ENCODE results near the gene PCDHGA1.

Gene PCDHGA1

DNA sequence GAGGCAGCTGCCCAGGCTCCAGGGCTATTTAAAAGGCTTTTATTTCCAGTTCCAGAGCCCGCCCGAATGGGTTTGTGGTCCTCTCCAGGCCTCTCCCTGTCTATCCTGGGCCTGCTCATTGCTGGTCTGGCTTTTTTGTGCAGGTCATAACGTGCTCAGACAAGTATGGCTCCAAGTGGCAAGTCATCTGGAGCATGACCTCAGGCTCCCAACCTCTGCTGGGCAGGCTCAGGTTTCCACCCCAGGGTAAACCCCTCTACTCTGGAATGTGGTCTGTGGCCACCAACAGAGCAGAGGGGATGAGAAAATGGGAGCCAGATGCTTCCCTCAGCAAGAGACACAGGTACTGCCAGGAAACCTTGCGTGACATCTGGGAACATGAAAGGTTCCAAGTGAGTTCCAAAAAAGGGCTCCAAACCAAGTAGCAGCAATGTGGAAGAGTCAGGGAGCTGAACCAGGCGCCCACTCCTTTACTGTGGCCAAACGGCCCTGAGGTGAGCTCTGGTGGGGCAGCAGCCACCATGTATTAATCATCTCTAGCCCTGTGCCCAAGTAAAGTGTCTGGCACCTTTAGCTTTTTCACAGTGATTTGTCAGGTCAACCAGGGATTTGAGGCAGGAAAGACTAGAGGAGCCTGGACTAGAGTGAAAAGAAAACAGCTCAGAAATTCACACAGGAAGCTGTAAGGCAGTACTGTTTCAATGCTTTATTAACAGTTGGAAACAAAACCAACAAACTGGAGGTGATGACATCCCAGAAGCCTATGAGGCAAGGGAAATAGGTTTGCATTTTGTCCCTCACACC, 184.2 kb downstream of the PCDHGA1 start:
- H3K9ac ChIP-seq (ENCODE audit: low read length) = peak overlapping the region; percentile 86
- H3K9me3 ChIP-seq (ENCODE audit: control insufficient read depth, low read length) = no peaks in the 10 kb centered on the region
- H3K4me3 ChIP-seq (ENCODE audit: low read length) = peak overlapping the region; percentile 81
- no peaks in the 10 kb centered on the region for H3K27me3 ChIP-seq (replicated peaks; ENCODE audit: control insufficient read depth, insufficient read depth, low read length)
- peaks cover 13% of the 10 kb centered on the region for H3K36me3 ChIP-seq (ENCODE audit: control insufficient read depth, insufficient read depth, low read length, severe bottlenecking)
- peak; percentile 55 for DNase-seq (ENCODE audit: low read depth)
- peaks cover 56% of the 10 kb centered on the region for H3K4me1 ChIP-seq (ENCODE audit: control insufficient read depth, insufficient read depth, low read length)

DNA sequence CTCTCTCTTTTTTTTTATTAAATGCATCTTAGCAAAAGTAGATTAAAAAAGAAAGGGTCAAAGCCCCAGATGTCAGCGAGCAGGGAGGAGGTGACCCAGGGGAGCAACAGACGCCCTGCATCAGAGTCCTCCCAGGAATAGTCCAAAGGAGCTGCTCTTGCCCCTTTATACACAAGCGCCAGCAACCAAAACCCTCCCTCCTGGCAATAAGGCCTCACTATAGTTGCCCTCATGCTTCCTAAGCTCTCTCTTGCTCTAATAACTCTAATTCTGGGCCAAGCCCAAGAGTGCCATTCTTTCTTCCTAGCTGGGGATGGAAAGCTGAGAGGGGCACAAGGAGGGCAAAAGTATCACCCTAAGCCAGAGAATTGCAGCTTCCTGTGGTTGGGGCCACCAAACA, 184.8 kb downstream of the PCDHGA1 start:
- peaks cover 57% of the 10 kb centered on the region for H3K4me1 ChIP-seq (ENCODE audit: control insufficient read depth, insufficient read depth, low read length)

DNA sequence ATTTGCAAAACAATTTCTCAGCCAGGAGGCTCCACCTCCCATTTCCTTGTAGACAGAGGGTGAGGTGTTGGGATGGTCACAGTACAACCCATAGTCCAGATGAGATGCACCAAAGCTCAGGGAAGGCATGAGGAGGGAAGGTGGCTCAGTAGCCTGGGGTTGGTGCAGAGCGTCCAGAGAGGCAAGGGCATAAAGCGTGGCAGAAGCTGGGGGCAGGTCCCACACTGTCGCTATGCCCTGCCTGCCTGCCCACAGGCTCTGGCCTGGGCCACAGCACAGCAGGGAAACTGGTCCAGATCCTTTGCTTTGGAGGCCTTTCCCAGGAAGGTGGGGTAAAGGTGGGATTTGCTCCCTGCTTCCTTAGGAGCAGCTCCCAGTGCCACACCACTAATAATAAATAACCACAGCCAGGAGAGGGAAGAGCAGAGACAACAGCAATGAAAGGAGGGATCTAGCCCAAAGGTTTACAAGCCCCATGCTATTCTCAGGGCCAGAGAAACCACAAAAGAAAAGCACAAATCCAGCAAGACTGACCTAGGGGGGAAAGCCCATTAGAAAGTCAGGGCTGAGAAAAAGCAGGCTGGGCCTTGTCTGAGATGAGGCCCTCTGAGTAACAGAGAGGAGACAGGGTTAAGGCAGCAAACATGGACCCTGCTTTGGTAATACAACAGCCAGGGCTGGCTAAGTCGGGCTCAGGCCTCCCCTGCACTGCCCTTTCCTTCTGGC, 185.8 kb downstream of the PCDHGA1 start:
- Histone ChIP-seq H3K27me3 (replicated peaks; ENCODE audit: control insufficient read depth, insufficient read depth, low read length) (no peaks in the 10 kb centered on the region), H3K9me3 (ENCODE audit: control insufficient read depth, low read length) (no peaks in the 10 kb centered on the region), H3K4me3 (ENCODE audit: low read length) (no peak overlapping the region), H3K9ac (ENCODE audit: low read length) (peak overlapping the region; percentile 37), H3K4me1 (ENCODE audit: control insufficient read depth, insufficient read depth, low read length) (peaks cover 66% of the 10 kb centered on the region), H3K36me3 (ENCODE audit: control insufficient read depth, insufficient read depth, low read length, severe bottlenecking) (peaks cover 7% of the 10 kb centered on the region)
- DNase-seq (ENCODE audit: low read depth) = no peak

More for the DNA sequence above, 184.8 kb downstream of the PCDHGA1 start:
- Histone ChIP-seq H3K4me3 (ENCODE audit: low read length) (no peak overlapping the region), H3K9me3 (ENCODE audit: control insufficient read depth, low read length) (no peaks in the 10 kb centered on the region), H3K36me3 (ENCODE audit: control insufficient read depth, insufficient read depth, low read length, severe bottlenecking) (peaks cover 13% of the 10 kb centered on the region), H3K27me3 (replicated peaks; ENCODE audit: control insufficient read depth, insufficient read depth, low read length) (no peaks in the 10 kb centered on the region), H3K9ac (ENCODE audit: low read length) (no peak overlapping the region)
- DNase-seq (ENCODE audit: low read depth) = no peak

DNA sequence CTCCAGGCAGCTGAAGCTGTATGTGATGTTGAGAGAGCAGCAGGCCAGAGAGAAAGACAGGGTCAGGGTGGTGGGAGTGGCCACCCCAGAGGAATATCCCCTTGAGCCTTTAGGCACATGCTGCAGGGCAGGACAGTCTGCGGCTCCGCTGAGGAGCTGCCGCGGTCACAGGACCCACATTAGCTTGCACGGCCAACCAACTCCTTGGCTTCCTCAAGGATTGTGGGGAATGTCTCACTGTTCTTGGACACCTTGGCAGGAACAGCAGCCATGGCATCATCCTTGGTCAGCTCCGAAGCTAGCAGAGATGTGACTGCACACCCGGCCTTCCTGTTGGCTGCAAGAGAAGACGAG, 186.3 kb downstream of the PCDHGA1 start:
- Histone ChIP-seq H3K27me3 (replicated peaks; ENCODE audit: control insufficient read depth, insufficient read depth, low read length) (no peaks in the 10 kb centered on the region), H3K4me1 (ENCODE audit: control insufficient read depth, insufficient read depth, low read length) (peaks cover 71% of the 10 kb centered on the region), H3K36me3 (ENCODE audit: control insufficient read depth, insufficient read depth, low read length, severe bottlenecking) (peaks cover 3% of the 10 kb centered on the region), H3K9ac (ENCODE audit: low read length) (peak overlapping the region; percentile 37), H3K9me3 (ENCODE audit: control insufficient read depth, low read length) (no peaks in the 10 kb centered on the region), H3K4me3 (ENCODE audit: low read length) (no peak overlapping the region)
- no peak for DNase-seq (ENCODE audit: low read depth)

DNA sequence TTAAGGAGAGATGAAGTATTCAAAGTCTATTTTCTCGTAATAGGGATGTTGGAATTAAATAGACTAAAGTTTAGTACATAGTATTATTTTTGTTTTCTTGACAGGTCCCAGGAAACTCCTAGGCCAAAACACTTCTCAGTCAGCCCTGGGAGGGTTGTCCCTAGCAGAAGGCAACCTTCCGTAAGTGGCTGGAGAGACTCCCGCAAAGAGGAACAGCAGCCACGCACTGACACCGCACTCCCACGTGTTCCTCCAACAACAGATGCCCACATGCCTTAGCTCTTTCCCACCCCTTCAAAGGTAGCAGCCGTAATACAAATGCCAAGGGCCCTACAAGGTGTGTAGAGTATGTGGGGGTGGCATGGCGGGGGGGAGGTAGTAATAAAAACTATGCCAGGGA, 187.0 kb downstream of the PCDHGA1 start:
- H3K9me3 ChIP-seq (ENCODE audit: control insufficient read depth, low read length) = no peaks in the 10 kb centered on the region
- H3K9ac ChIP-seq (ENCODE audit: low read length) = no peak overlapping the region
- DNase-seq (ENCODE audit: low read depth) = no peak
- no peaks in the 10 kb centered on the region for H3K36me3 ChIP-seq (ENCODE audit: control insufficient read depth, insufficient read depth, low read length, severe bottlenecking)
- H3K4me3 ChIP-seq (ENCODE audit: low read length) = no peak overlapping the region
- H3K4me1 ChIP-seq (ENCODE audit: control insufficient read depth, insufficient read depth, low read length) = peaks cover 72% of the 10 kb centered on the region
- H3K27me3 ChIP-seq (replicated peaks; ENCODE audit: control insufficient read depth, insufficient read depth, low read length) = no peaks in the 10 kb centered on the region

DNA sequence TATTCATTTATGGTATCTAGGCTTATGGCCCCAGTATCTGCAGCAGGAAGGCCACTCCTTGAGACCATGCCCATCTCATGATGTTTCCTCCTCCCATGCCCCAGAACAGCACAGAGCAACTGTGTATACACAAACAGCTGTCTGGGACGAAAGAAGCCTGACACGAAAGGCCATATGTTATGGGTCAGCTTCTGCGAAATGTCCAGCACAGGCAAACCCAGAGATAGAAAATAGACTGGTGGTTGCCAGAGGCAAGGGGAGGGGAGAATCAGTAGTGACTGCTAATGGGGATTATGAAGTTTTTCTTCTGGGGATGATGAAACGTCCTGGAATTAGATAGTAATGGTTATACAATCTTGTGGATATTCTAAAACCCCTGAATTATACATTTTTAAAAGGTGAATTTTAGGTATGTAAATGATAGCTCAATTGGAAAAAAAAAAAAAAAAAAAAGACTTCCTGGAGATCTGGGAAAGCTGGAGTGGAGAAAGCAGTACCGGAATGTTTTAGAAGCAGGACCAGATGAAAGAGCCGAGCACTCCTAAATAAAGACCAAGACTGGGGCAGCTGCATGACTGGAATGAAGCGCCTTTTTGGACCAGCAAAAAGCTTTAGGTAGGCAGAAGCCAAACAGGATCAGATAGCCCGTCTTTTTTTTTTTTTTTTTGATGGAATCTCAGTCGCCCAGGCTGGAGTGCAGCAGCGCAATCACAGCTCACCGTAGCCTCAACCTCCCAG, 187.7 kb downstream of the PCDHGA1 start:
- Histone ChIP-seq H3K9ac (ENCODE audit: low read length) (no peak overlapping the region), H3K36me3 (ENCODE audit: control insufficient read depth, insufficient read depth, low read length, severe bottlenecking) (no peaks in the 10 kb centered on the region)
- peak; percentile 76 for DNase-seq (ENCODE audit: low read depth)

DNA sequence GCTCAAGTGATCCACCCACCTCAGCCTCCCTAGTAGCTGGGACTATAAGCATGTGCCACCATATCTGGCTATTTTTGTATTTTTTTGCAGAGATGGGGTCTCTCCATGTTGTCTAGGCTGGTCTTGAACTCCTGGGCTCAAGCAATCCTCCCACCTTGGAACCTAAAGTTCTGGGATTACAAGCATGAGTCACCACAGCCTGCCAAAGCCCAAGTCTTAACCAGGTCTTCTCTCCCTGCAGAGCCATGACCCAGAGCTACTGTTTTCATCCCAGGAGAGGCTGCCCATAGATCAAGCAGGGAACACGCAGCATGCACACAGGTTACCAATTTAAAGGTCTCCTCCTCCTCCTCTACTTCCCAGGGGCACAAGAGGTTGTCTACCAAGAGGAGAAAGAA, 188.3 kb downstream of the PCDHGA1 start:
- Histone ChIP-seq H3K4me1 (ENCODE audit: control insufficient read depth, insufficient read depth, low read length) (peaks cover 64% of the 10 kb centered on the region), H3K9ac (ENCODE audit: low read length) (no peak overlapping the region), H3K27me3 (replicated peaks; ENCODE audit: control insufficient read depth, insufficient read depth, low read length) (no peaks in the 10 kb centered on the region), H3K4me3 (ENCODE audit: low read length) (no peak overlapping the region), H3K9me3 (ENCODE audit: control insufficient read depth, low read length) (no peaks in the 10 kb centered on the region), H3K36me3 (ENCODE audit: control insufficient read depth, insufficient read depth, low read length, severe bottlenecking) (no peaks in the 10 kb centered on the region)
- no peak for DNase-seq (ENCODE audit: low read depth)

More for the DNA sequence above, 187.7 kb downstream of the PCDHGA1 start:
- H3K4me1 ChIP-seq (ENCODE audit: control insufficient read depth, insufficient read depth, low read length) = peaks cover 69% of the 10 kb centered on the region
- no peak overlapping the region for H3K4me3 ChIP-seq (ENCODE audit: low read length)
- no peaks in the 10 kb centered on the region for H3K27me3 ChIP-seq (replicated peaks; ENCODE audit: control insufficient read depth, insufficient read depth, low read length)
- no peaks in the 10 kb centered on the region for H3K9me3 ChIP-seq (ENCODE audit: control insufficient read depth, low read length)

DNA sequence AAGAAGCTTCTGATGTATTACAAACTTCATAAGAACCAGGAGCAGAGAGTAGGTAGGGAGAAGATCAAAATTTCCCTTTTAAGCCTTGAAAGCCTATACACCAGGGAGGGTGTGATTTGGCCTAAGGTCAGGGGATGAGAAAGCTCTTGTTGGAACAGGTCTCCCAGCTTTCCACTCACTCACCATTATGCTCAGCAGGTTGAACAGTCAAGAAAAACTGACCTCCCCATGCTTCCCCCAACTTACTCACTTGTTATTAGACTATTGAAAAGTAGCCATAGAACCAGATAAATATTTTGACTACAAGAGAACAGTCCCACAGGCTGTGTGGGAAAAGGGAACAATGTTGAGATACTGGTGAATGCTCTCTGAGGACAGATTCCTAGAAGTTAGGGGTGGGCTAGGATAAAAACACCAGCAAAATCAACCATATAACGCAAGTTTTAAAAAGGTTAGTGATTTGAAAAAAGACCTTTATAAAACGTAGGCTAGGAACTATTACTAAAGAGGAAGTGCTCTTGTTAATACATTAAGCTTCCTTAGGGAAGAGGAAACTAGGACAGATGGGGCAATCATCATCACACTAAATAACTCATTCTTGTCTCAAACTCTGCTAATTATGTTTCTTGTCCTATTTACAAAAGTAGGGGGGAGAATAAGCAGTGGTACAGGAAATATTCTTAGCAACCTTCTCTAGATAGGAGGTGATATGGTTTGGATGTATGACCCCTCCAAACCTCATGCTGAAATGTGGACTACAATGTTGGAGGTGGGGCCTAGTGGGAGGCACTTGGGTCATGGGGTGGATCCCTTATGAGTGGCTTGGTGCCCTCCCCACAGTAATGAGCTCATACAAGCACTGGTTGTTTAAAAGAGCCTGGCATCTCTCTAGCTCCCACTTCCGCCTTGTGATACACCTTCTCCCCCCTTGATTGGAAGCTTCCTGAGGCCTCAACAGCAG, 189.6 kb downstream of the PCDHGA1 start:
- no peak for DNase-seq (ENCODE audit: low read depth)
- Histone ChIP-seq H3K4me1 (ENCODE audit: control insufficient read depth, insufficient read depth, low read length) (peaks cover 62% of the 10 kb centered on the region), H3K36me3 (ENCODE audit: control insufficient read depth, insufficient read depth, low read length, severe bottlenecking) (no peaks in the 10 kb centered on the region), H3K9me3 (ENCODE audit: control insufficient read depth, low read length) (no peaks in the 10 kb centered on the region), H3K27me3 (replicated peaks; ENCODE audit: control insufficient read depth, insufficient read depth, low read length) (no peaks in the 10 kb centered on the region), H3K9ac (ENCODE audit: low read length) (no peak overlapping the region), H3K4me3 (ENCODE audit: low read length) (no peak overlapping the region)

DNA sequence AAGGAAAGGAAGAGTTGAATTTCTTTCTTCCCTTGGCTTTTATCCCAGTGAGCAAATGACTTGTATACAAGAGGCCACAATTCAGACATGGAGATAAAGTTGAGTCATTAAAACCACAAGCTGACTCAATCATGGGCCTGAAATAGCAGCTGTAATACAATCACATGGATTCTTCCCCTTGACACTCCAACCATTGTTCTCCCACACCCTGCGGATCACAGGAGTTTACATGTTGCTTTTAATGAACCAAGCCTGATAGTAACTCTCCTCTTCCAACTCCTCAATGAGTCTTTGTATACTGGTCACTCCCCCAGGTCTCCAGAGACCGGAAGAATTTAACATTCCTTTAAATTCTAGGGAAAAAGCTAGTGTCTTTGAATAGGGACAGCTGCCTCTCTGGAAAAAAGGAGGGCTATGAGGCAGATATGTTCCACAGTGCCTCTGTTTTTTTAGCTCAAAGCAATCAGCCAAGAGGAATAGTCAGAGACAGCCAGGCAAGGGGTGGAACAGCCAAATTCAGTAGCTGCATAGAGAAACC, 191.0 kb downstream of the PCDHGA1 start:
- Histone ChIP-seq H3K9ac (ENCODE audit: low read length) (peak overlapping the region; percentile 64), H3K27me3 (replicated peaks; ENCODE audit: control insufficient read depth, insufficient read depth, low read length) (no peaks in the 10 kb centered on the region), H3K4me3 (ENCODE audit: low read length) (peak overlapping the region; percentile 8), H3K36me3 (ENCODE audit: control insufficient read depth, insufficient read depth, low read length, severe bottlenecking) (no peaks in the 10 kb centered on the region), H3K9me3 (ENCODE audit: control insufficient read depth, low read length) (no peaks in the 10 kb centered on the region), H3K4me1 (ENCODE audit: control insufficient read depth, insufficient read depth, low read length) (peaks cover 62% of the 10 kb centered on the region)
- peak; percentile 96 for DNase-seq (ENCODE audit: low read depth)

DNA sequence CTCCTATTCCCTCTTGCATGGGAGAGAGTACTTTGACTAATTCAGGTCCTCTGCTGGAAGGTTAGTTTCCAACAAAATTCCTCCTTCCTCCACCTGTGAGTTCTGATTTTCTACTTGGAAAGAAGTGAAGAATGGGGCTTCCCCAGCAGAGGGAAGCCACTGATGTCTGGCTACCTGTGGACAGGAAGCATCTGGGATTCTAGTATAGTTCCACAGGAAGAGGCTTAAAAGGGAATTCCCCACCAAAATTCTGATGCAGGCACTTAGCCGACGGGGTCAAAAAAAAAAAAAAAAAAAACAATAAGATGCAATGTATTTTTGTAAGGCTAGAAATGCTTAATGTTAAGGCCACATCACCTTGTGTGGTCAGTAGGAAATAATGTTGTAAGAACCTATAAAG, 192.0 kb downstream of the PCDHGA1 start:
- no peak for DNase-seq (ENCODE audit: low read depth)
- H3K9ac ChIP-seq (ENCODE audit: low read length) = peak overlapping the region; percentile 64
- peaks cover 53% of the 10 kb centered on the region for H3K4me1 ChIP-seq (ENCODE audit: control insufficient read depth, insufficient read depth, low read length)
- H3K27me3 ChIP-seq (replicated peaks; ENCODE audit: control insufficient read depth, insufficient read depth, low read length) = no peaks in the 10 kb centered on the region
- no peaks in the 10 kb centered on the region for H3K36me3 ChIP-seq (ENCODE audit: control insufficient read depth, insufficient read depth, low read length, severe bottlenecking)
- H3K9me3 ChIP-seq (ENCODE audit: control insufficient read depth, low read length) = no peaks in the 10 kb centered on the region
- no peak overlapping the region for H3K4me3 ChIP-seq (ENCODE audit: low read length)

All from adipocyte (in vitro differentiated cells).